HG02610 (cell line): Measurements from ENCODE around the gene PPIF.

Experiments used
- ATAC-seq: cut with Tn5 transposase; IDR thresholded peaks from one replicate; pipeline ENCODE4 v1.9.1; 2021; ENCODE audit warnings: mild to moderate bottlenecking, moderate library complexity; ENCODE audit not compliant: unreplicated experiment

The PPIF gene

GRCh38 chr10:79347226-79347893, at the start of gene PPIF:
PPIF (plus strand) TSS chr10:79347469; CDS start chr10:79347549, 80 bp downstream.
- ATAC-seq: peak; percentile 83

- no peak for ATAC-seq
Observed at GRCh38 chr10:79298403-79299244, 48.6 kb upstream of the PPIF start.

GRCh38 chr10:79299397-79300241, 47.6 kb upstream of the PPIF start:
- ATAC-seq: no peak

- no peak for ATAC-seq
Observed at GRCh38 chr10:79300711-79301110, 46.6 kb upstream of the PPIF start.

GRCh38 chr10:79301754-79302530, 45.3 kb upstream of the PPIF start:
- no peak for ATAC-seq

GRCh38 chr10:79303631-79304478, 43.4 kb upstream of the PPIF start:
- ATAC-seq: no peak

GRCh38 chr10:79304479-79305087, 42.7 kb upstream of the PPIF start:
- ATAC-seq: no peak

- no peak for ATAC-seq
Observed at GRCh38 chr10:79305515-79305914, 41.8 kb upstream of the PPIF start.

GRCh38 chr10:79305988-79306387, 41.3 kb upstream of the PPIF start:
- ATAC-seq: no peak

- no peak for ATAC-seq
Observed at GRCh38 chr10:79306644-79307220, 40.5 kb upstream of the PPIF start.

- no peak for ATAC-seq
Observed at GRCh38 chr10:79308016-79308415, 39.3 kb upstream of the PPIF start.

- ATAC-seq: no peak
Observed at GRCh38 chr10:79308969-79309665, 38.2 kb upstream of the PPIF start.

GRCh38 chr10:79310200-79310865, 36.9 kb upstream of the PPIF start:
- no peak for ATAC-seq

- ATAC-seq: no peak
Observed at GRCh38 chr10:79310911-79311573, 36.2 kb upstream of the PPIF start.

- no peak for ATAC-seq
Observed at GRCh38 chr10:79311581-79312407, 35.5 kb upstream of the PPIF start.

GRCh38 chr10:79312601-79313187, 34.6 kb upstream of the PPIF start:
- no peak for ATAC-seq
